ENCODE data around the gene ZIC4. TPM values are rescaled to one million over a fixed set of nuclear protein-coding genes. Genes with fewer than 3 reads are reported as not detected.

The ZIC4 gene
- total RNA-seq, 4 donors from 2014 or later = 0.21 TPM; not detected in 3

GRCh38 chr3:147423798-147424580 lies 17.6 kb upstream of the ZIC4 start:
- H3K27me3 ChIP-seq = peaks cover 0 to 93% of the 10 kb centered on the region in 2 donors
- no peaks in the 10 kb centered on the region for H3K36me3 ChIP-seq
- 7 to 11% methylated on average over 30 to 33 of the region's 33 CpGs for WGBS, 2 donors
- TF ChIP-seq EP300 (IDR thresholded peaks at IDR 0.05) (no peak), POLR2A (IDR thresholded peaks at IDR 0.05) (no peak), CTCF (IDR thresholded peaks at IDR 0.05) (no peak)
- H3K4me1 ChIP-seq = peaks cover 0 to 56% (median 2%) of the 10 kb centered on the region in 4 donors
- no peak overlapping the region for H3K27ac ChIP-seq
- DNase-seq (ENCODE audit: low spot score in 2 of 2) = no peak
- H3K9me3 ChIP-seq = no peaks in the 10 kb centered on the region
- H3K4me3 ChIP-seq = no peak overlapping the region

- Histone ChIP-seq H3K9me3 (no peaks in the 10 kb centered on the region), H3K27me3 (peaks cover 0 to 98% of the 10 kb centered on the region in 2 donors)
- WGBS, 2 donors = 4 to 10% methylated on average over 3 of the region's 3 CpGs
Measured at GRCh38 chr3:147423537-147423797, 17.1 kb upstream of the ZIC4 start.

GRCh38 chr3:147422601-147423536 lies 16.5 kb upstream of the ZIC4 start:
- DNase-seq (ENCODE audit: low spot score in 2 of 2) = no peak
- WGBS, 2 donors = 10 to 11% methylated on average over 36 of the region's 36 CpGs

More at GRCh38 chr3:147423537-147423797, 17.1 kb upstream of the ZIC4 start:
- no peak overlapping the region for H3K4me3 ChIP-seq
- peaks cover 0 to 61% (median 2%) of the 10 kb centered on the region in 4 donors for H3K4me1 ChIP-seq
- no peak overlapping the region for H3K27ac ChIP-seq
- TF ChIP-seq POLR2A (IDR thresholded peaks at IDR 0.05) = no peak
- TF ChIP-seq EP300 (IDR thresholded peaks at IDR 0.05) = no peak
- TF ChIP-seq CTCF (IDR thresholded peaks at IDR 0.05) = no peak
- H3K36me3 ChIP-seq = no peaks in the 10 kb centered on the region
- no peak for DNase-seq (ENCODE audit: low spot score in 2 of 2)

GRCh38 chr3:147422196-147422595 lies 15.9 kb upstream of the ZIC4 start:
- no peaks in the 10 kb centered on the region for H3K36me3 ChIP-seq
- H3K9me3 ChIP-seq = no peaks in the 10 kb centered on the region
- no peak for DNase-seq (ENCODE audit: low spot score in 2 of 2)
- TF ChIP-seq EP300 (IDR thresholded peaks at IDR 0.05) (no peak), POLR2A (IDR thresholded peaks at IDR 0.05) (no peak), CTCF (IDR thresholded peaks at IDR 0.05) (no peak)
- 13 to 17% methylated on average over 15 of the region's 15 CpGs for WGBS, 2 donors
- peaks cover 0 to 61% (median 2%) of the 10 kb centered on the region in 4 donors for H3K4me1 ChIP-seq
- no peak overlapping the region for H3K27ac ChIP-seq
- peaks cover 0 to 99% of the 10 kb centered on the region in 2 donors for H3K27me3 ChIP-seq
- no peak overlapping the region for H3K4me3 ChIP-seq

More at GRCh38 chr3:147422601-147423536, 16.5 kb upstream of the ZIC4 start:
- Histone ChIP-seq H3K27ac (no peak overlapping the region), H3K9me3 (no peaks in the 10 kb centered on the region), H3K27me3 (peaks cover 0 to 99% of the 10 kb centered on the region in 2 donors), H3K36me3 (no peaks in the 10 kb centered on the region), H3K4me1 (peaks cover 0 to 61% (median 2%) of the 10 kb centered on the region in 4 donors), H3K4me3 (no peak overlapping the region)
- TF ChIP-seq EP300 (IDR thresholded peaks at IDR 0.05) (no peak), POLR2A (IDR thresholded peaks at IDR 0.05) (no peak), CTCF (IDR thresholded peaks at IDR 0.05) (no peak)

Measured in tibial nerve (tissue), 4 donors.